Endodermal cell (in vitro differentiated cells): ENCODE data around the gene LAMA2. TPM values are rescaled to one million over a fixed set of nuclear protein-coding genes. Genes with fewer than 3 reads are reported as not detected.

Source experiments
- DNase-seq: peaks from one replicate; pipeline ENCODE4 v3.0.0-alpha.2; 2017
- H3K27ac ChIP-seq: 2 replicates; pipeline ENCODE4 v1.5.1; 2013; ENCODE audit warnings: mild to moderate bottlenecking, low read depth, low read length, moderate library complexity
- H3K27me3 ChIP-seq: 2 replicates; pipeline ENCODE4 v1.6.1; 2013; ENCODE audit warnings: mild to moderate bottlenecking, low read length, moderate library complexity; ENCODE audit not compliant: insufficient read depth, control insufficient read depth, poor library complexity, severe bottlenecking
- H3K36me3 ChIP-seq: 2 replicates; pipeline ENCODE4 v1.7.0; 2013; ENCODE audit warnings: mild to moderate bottlenecking, low read length, moderate library complexity; ENCODE audit not compliant: control insufficient read depth, insufficient read depth
- H3K4me1 ChIP-seq: one replicate; pipeline ENCODE4 v1.7.0; 2013; ENCODE audit warnings: low read length; ENCODE audit not compliant: control insufficient read depth, insufficient read depth
- H3K4me3 ChIP-seq: 2 replicates; pipeline ENCODE4 v1.5.1; 2013; ENCODE audit warnings: mild to moderate bottlenecking, low read length, moderate library complexity
- H3K9ac ChIP-seq: 2 replicates; pipeline ENCODE4 v1.6.1; 2013; ENCODE audit warnings: mild to moderate bottlenecking, low read length, moderate library complexity; ENCODE audit not compliant: poor library complexity, severe bottlenecking; ENCODE audit errors: extremely low read depth
- H3K9me3 ChIP-seq: 2 replicates; pipeline ENCODE4 v1.6.1; 2013; ENCODE audit warnings: mild to moderate bottlenecking, low read length, moderate library complexity; ENCODE audit not compliant: control insufficient read depth
- H3K27ac Mint-ChIP-seq: 2 replicates; pipeline ENCODE4 v1.8.0; 2020; ENCODE audit warnings: mixed read lengths
- H3K27me3 Mint-ChIP-seq: 2 replicates; pipeline ENCODE4 v1.8.0; 2021; ENCODE audit warnings: mild to moderate bottlenecking, mixed read lengths; ENCODE audit not compliant: insufficient read depth
- H3K36me3 Mint-ChIP-seq: 2 replicates; pipeline ENCODE4 v1.8.0; 2020; ENCODE audit warnings: low read depth, mixed read lengths
- H3K4me1 Mint-ChIP-seq: 2 replicates; pipeline ENCODE4 v1.8.0; 2020; ENCODE audit warnings: mixed read lengths
- H3K4me3 Mint-ChIP-seq: 2 replicates; pipeline ENCODE4 v1.8.0; 2020; ENCODE audit warnings: mild to moderate bottlenecking, moderate library complexity, mixed read lengths
- H3K9me3 Mint-ChIP-seq: 2 replicates; pipeline ENCODE4 v1.8.0; 2020; ENCODE audit warnings: mild to moderate bottlenecking, mixed read lengths
- WGBS, 2 experiments: methylation state at CpG; one replicate each; pipeline versions ENCODE4 v1.1.5 to v1.1.7; 2013; ENCODE audit warnings: missing lambda C conversion rate in 2 of 2, mixed read lengths in 1 of 2; ENCODE audit not compliant: insufficient coverage in 1 of 2, insufficient read length in 1 of 2; 5-methylcytosine and 5-hydroxymethylcytosine counted together
- total RNA-seq, 2 donors: library from RNA; stranded (reverse); fragmentation: NEBNext Ultra II Directional in 1 of 2; extraction: Animal tissue kit (Norgen Biotek cat#: 25700) in 1 of 2; gene quantifications; 2 replicates in 1 of 2; 3 replicates in 1 of 2; pipeline ENCODE4 v1.2.1, GENCODE V29; 2021
- TF ChIP-seq, protein P1 (sequence below): fragments of 200-600 bp; sonication (generic); conservative IDR thresholded peaks from 2 replicates; pipeline ENCODE4 v1.5.0; 2021; ENCODE audit warnings: antibody characterized with exemption, mild to moderate bottlenecking

Gene LAMA2
- total RNA-seq, 2 donors from 2014 or later = 2.3 to 4.1 TPM

DNA sequence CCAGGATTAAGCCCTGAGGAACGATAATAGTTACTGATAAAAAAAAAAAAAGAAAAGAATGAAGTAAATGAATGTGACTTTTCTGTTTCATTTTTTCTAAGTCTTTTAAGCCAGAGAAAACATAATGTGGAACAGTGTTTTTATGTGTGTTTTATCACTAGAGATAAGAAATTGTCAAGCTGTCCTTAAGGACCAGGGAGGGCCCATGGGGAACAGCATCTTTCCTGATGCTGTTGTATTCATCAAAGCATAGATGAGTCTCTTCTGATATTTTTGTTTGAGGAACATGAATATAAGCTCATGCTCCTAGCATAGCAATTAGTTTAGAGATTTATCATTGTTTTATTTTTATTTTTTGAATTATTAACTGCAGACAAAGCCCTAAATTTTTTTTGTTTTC lies 150.2 kb downstream of the LAMA2 start:
- H3K9me3 ChIP-seq = no peaks in the 10 kb centered on the region
- H3K4me1 Mint-ChIP-seq = peaks cover 28% of the 10 kb centered on the region
- no peak overlapping the region for H3K27ac Mint-ChIP-seq
- H3K27ac ChIP-seq = no peak overlapping the region
- H3K4me3 Mint-ChIP-seq = no peak overlapping the region
- no peaks in the 10 kb centered on the region for H3K27me3 Mint-ChIP-seq
- no peak for DNase-seq
- no peak overlapping the region for H3K9ac ChIP-seq
- peaks cover 7% of the 10 kb centered on the region for H3K4me1 ChIP-seq
- H3K27me3 ChIP-seq = no peaks in the 10 kb centered on the region
- H3K36me3 Mint-ChIP-seq = no peaks in the 10 kb centered on the region
- TF ChIP-seq, protein P1, sequence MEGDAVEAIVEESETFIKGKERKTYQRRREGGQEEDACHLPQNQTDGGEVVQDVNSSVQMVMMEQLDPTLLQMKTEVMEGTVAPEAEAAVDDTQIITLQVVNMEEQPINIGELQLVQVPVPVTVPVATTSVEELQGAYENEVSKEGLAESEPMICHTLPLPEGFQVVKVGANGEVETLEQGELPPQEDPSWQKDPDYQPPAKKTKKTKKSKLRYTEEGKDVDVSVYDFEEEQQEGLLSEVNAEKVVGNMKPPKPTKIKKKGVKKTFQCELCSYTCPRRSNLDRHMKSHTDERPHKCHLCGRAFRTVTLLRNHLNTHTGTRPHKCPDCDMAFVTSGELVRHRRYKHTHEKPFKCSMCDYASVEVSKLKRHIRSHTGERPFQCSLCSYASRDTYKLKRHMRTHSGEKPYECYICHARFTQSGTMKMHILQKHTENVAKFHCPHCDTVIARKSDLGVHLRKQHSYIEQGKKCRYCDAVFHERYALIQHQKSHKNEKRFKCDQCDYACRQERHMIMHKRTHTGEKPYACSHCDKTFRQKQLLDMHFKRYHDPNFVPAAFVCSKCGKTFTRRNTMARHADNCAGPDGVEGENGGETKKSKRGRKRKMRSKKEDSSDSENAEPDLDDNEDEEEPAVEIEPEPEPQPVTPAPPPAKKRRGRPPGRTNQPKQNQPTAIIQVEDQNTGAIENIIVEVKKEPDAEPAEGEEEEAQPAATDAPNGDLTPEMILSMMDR = no peak
- no peak overlapping the region for H3K4me3 ChIP-seq
- H3K9me3 Mint-ChIP-seq = peaks cover 2% of the 10 kb centered on the region
- WGBS, 2 experiments = 91 to 96% methylated on average over 1 of the region's 1 CpG
- H3K36me3 ChIP-seq = no peaks in the 10 kb centered on the region

DNA sequence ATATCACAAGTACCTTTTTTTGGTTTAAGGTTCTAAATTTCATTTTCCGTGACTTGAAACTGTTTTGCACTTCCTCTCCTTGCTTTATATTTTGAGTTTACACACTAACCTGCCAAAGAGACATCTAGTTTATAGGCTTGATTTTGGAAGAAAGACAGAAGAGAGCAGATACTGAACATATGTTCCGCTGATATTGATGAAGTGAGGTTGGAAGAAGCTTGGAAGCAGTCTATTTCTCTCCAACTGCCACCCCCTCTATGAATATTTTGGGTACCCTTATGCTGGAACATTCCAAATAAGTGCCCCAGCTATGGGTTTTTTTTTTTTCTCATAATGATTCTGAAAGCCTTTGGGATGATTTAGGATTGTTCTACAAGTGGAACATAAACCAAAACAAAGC lies 150.6 kb downstream of the LAMA2 start:
- H3K27ac Mint-ChIP-seq = no peak overlapping the region
- no peaks in the 10 kb centered on the region for H3K27me3 Mint-ChIP-seq
- Histone ChIP-seq H3K36me3 (no peaks in the 10 kb centered on the region), H3K4me1 (peaks cover 7% of the 10 kb centered on the region), H3K9me3 (no peaks in the 10 kb centered on the region), H3K27ac (no peak overlapping the region), H3K27me3 (no peaks in the 10 kb centered on the region), H3K4me3 (no peak overlapping the region), H3K9ac (no peak overlapping the region)
- 87 to 92% methylated on average over 2 of the region's 2 CpGs for WGBS, 2 experiments
- no peak overlapping the region for H3K4me3 Mint-ChIP-seq
- H3K4me1 Mint-ChIP-seq = peaks cover 28% of the 10 kb centered on the region
- no peaks in the 10 kb centered on the region for H3K36me3 Mint-ChIP-seq
- TF ChIP-seq, protein P1 = no peak
- H3K9me3 Mint-ChIP-seq = peaks cover 2% of the 10 kb centered on the region
- no peak for DNase-seq

- H3K4me3 Mint-ChIP-seq = no peak overlapping the region
- Histone ChIP-seq H3K4me3 (no peak overlapping the region), H3K9ac (no peak overlapping the region), H3K27me3 (no peaks in the 10 kb centered on the region), H3K9me3 (peaks cover 7% of the 10 kb centered on the region), H3K36me3 (no peaks in the 10 kb centered on the region), H3K27ac (no peak overlapping the region), H3K4me1 (no peaks in the 10 kb centered on the region)
- H3K4me1 Mint-ChIP-seq = peaks cover 6% of the 10 kb centered on the region
- DNase-seq = no peak
- no peaks in the 10 kb centered on the region for H3K27me3 Mint-ChIP-seq
- WGBS, 2 experiments = 87 to 88% methylated on average over 2 of the region's 2 CpGs
- H3K36me3 Mint-ChIP-seq = no peaks in the 10 kb centered on the region
- TF ChIP-seq, protein P1 = no peak
- H3K27ac Mint-ChIP-seq = no peak overlapping the region
- peaks cover 4% of the 10 kb centered on the region for H3K9me3 Mint-ChIP-seq
These were observed 158.6 kb downstream of the LAMA2 start for GRCh38 chr6:129041563-129041962.
